ENCODE results near the gene SPINDOC. TPM values are rescaled to one million over a fixed set of nuclear protein-coding genes. Genes with fewer than 3 reads are reported as not detected.

Gene SPINDOC
- total RNA-seq = 14.0 and 16.4 TPM in 2 replicates

DNA sequence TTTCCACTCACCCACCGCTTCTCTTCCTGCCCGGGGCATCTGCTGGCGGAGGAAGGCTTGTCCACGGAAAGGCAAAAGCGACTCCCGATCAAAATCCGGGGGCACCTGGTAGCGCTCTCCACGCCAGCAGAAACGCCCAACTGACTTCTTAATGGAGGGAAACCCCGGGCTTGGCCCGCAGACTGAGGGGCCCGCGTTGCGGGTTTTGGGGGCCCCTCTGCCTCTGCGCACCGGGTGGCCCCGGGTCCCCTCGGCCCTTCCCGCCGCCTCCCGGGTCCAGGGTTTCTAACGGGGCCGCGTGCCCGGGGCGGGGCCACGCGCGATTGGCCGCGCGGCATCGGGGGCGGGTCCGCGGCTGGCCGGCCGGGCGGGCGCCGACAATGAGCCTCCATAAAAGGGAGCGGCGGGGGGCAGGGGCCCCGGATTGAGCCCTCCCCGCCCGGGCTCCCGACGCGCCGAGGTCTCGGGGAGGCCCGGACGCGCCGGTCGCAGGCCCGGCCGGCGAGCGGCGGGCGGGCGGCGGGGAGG is at the start of gene SPINDOC:
Gene SPINDOC, plus strand, starts transcription at position 422 of the 528 bp plus-strand sequence. CDS start 231 bp downstream, outside the sequence.

GRCh38 chr11:63768237-63769041 is 44.8 kb upstream of the SPINDOC start, which contains the start of gene ZFTA:
Gene ZFTA, minus strand, starts transcription at chr11:63768775. Its CDS starts 153 bp downstream, at chr11:63768622.

DNA sequence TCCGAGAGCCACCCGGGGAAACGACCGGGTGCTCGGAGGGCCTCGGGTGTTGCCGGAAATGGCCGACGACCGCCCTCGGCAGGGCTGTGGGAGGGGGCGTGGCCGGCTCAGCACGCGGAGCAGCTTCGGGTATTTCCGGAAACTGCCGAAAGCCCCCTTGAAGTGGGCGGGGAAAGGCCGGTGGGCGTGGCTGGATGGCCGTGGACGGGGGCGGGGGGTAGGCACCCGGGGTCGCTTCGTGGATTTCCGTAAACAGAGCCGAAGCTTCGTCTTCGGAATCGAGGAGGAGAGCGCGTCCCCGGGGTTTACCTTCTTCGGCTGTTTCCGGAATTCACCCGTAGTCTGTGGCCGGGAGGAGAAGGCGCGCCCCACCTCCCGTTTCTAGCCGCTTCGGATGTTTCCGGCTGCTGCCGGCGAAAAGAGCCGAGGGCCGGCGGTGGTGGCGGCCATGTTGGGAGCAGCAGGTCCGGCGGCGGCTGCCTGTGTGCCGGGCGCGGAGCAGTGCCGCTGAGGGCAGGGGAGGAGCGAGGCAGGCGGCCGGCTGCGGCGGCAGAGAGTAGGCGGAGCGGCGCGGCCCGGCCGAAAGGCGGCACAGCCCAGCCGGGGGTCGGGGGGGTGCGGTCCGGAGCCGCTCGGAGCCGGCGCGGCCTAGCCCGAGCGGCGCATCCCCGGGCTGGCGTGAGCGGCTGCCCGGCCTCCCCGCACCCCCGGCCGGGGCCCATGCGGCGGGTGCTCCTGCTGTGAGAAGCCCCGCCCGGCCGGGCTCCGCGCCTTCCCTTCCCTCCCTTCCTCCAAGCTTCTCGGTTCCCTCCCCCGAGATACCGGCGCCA is 25.6 kb downstream of the SPINDOC start, which contains the start of gene MARK2:
Gene MARK2, plus strand, starts transcription at position 433 of the 830 bp plus-strand sequence. Its CDS starts 397 bp downstream, at position 830.

Small RNA genes lying within 50 kb of the gene (small RNA-seq; reads per million reads assigned to genes)
- not detected for gene AP006289.1
- not detected for gene RN7SL596P

Other genes starting within 250 kb of the SPINDOC start
- 14.9 and 16.2 TPM in 2 replicates for gene PLAAT3, start 199.0 kb upstream of the SPINDOC start, total RNA-seq
- gene ATL3, start 142.1 kb upstream of the SPINDOC start, total RNA-seq = 129 and 159 TPM in 2 replicates
- gene RTN3, start 132.0 kb upstream of the SPINDOC start, total RNA-seq = 74.6 and 74.7 TPM in 2 replicates
- gene ZFTA, start 44.7 kb upstream of the SPINDOC start, total RNA-seq = 9.6 and 22.5 TPM in 2 replicates
- gene MARK2, start 25.7 kb downstream of the SPINDOC start, total RNA-seq = 11.0 and 15.2 TPM in 2 replicates
- gene RCOR2, start 103.7 kb downstream of the SPINDOC start, total RNA-seq = 1.8 and 2.7 TPM in 2 replicates
- gene NAA40, start 125.5 kb downstream of the SPINDOC start, total RNA-seq = 6.2 and 12.1 TPM in 2 replicates
- 264 and 429 TPM in 2 replicates for gene COX8A, start 161.2 kb downstream of the SPINDOC start, total RNA-seq
- gene OTUB1, start 173.0 kb downstream of the SPINDOC start, total RNA-seq = 44.4 and 46.3 TPM in 2 replicates
- under 0.01 TPM in 1 of 2 replicates, not detected in the other for gene FLRT1, start 222.5 kb downstream of the SPINDOC start, total RNA-seq